NB4 (cell line): Measurements from ENCODE around the gene KDM4B.

Experiments
- CTCF ChIP-seq: IDR thresholded peaks from one replicate; pipeline ENCODE4 v1.5.1; 2012; ENCODE audit warnings: low read depth, low read length
- POLR2A ChIP-seq: IDR thresholded peaks from 2 replicates; pipeline ENCODE4 v1.6.1; 2011; ENCODE audit warnings: mild to moderate bottlenecking; ENCODE audit not compliant: insufficient read length; ENCODE audit errors: extremely low read depth

- no peak for TF ChIP-seq CTCF
- TF ChIP-seq POLR2A = no peak
These were observed 161.6 kb downstream of the KDM4B start for GRCh38 chr19:5130371-5131030.
